Jurkat, Clone E6-1 (cell line): ENCODE data around the gene ANKS1A.

ENCODE experiments used
- DNase-seq: peaks from one replicate; pipeline ENCODE4 v3.0.0-alpha.2; 2011; ENCODE audit warnings: low read depth, low spot score
- H3K4me3 ChIP-seq: 2 replicates; pipeline ENCODE4 v1.5.1; 2011; ENCODE audit warnings: mild to moderate bottlenecking, low read length, control low read depth, moderate library complexity

ANKS1A gene

DNA sequence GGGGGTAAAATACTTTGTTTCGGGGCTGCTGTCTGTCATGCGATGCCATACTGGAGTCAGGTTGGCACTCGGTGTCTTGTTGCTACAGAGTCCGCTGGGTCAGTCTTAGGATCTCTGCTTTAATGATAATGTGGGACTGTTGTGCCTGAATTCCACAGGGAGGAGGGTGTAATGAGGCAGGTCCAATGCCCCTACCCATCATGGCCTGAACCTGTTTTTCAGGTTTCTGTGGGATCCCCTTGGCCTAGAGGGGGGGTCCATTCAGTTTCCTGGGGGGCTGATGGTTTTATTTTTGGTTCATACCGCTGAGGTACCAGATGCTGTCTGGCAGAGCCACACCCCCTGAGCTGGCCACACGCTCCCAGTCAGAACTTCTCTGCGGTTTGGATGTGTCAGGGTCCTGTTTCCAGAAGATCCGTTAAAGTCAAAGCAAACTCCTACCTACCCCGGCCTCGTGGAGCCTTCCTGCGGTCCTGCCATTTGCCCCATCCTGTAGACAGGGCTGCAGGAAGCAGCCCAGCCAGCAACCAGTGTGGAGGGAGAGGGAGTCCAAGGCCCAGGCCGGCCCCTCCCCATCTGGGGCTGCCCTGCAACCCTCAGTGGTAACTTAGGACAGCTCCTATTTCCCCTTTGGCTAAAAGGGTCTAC, 182.4 kb downstream of the ANKS1A start:
- no peak for DNase-seq
- H3K4me3 ChIP-seq = no peak overlapping the region

- H3K4me3 ChIP-seq = no peak overlapping the region
- no peak for DNase-seq
These were observed 183.1 kb downstream of the ANKS1A start for GRCh38 chr6:35072051-35072697.

DNA sequence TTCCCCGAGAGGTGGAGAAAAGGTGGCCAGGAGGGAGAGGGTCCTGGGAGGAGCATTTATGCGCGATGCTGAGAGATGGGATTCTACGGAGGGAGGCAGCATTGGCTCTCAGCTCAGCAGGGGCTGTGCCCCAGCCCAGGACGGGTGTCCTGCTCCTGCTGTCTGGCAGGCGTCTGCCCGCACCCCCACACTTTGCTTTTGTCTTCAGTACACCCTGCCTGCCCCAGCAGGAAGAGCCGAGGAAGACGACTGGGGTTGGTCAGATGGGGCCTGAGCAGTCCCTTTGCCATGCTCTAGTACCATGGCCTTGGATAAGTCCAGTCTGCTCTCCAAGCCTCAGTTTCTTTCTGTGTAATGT, 183.6 kb downstream of the ANKS1A start:
- no peak overlapping the region for H3K4me3 ChIP-seq
- no peak for DNase-seq

DNA sequence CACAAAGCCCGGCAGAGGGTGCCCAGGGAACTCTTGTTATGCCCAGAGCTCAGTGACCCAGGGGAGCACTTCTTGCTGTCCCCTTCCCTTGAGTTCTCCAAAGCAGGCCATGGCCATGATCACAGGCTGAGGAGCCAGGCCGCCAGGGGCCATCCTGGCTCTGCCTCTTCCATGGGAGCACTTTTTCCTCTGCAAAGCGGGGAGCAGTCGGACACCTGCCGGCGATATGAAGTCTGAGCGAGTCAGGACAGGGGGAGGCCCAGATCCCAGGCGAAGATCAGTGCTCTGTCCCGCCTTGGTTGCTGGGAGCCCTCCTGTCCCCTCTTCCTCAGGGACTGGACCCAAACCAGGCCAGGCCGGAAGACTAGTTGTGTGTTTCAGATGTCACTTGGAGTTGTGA, 184.2 kb downstream of the ANKS1A start:
- no peak for DNase-seq
- no peak overlapping the region for H3K4me3 ChIP-seq

DNA sequence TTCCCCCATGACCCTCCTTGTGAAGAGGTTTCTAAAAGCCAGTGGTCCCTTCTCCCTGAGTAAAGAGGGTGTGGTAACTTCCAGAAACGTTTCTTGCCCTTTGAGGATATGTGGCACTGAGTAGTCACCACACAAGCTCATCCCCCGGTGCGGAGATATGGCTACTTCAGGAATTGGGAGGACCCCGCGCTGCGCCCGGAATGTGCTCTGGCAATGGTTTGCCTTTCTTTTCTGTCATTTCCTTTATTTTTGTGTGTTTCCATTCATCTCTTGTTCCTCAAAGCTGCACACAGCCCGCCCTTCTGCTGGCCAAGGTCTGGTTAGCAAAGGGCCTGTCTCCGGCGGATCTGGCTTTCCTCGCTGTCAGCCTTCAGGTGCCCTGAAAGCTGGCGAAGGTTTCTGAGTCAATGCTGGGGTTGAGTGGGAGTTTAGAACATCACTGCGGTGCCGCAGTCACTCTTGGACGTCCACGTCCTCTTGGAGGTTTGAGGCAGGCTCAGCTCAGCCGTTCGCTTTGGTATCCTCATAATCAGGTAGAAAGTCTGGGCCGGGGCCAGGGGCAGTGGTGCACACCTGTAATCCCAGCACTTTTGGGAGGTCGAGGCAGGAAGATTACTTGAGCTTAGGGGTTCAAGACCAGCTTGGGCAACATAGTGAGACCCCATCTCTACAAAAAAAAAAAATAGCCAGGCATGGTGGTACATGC, 184.9 kb downstream of the ANKS1A start:
- no peak overlapping the region for H3K4me3 ChIP-seq
- no peak for DNase-seq

GRCh38 chr6:35076997-35077712, 188.1 kb downstream of the ANKS1A start:
- DNase-seq = no peak
- H3K4me3 ChIP-seq = no peak overlapping the region

- DNase-seq = no peak
These were observed 188.7 kb downstream of the ANKS1A start for GRCh38 chr6:35077713-35078105.

DNA sequence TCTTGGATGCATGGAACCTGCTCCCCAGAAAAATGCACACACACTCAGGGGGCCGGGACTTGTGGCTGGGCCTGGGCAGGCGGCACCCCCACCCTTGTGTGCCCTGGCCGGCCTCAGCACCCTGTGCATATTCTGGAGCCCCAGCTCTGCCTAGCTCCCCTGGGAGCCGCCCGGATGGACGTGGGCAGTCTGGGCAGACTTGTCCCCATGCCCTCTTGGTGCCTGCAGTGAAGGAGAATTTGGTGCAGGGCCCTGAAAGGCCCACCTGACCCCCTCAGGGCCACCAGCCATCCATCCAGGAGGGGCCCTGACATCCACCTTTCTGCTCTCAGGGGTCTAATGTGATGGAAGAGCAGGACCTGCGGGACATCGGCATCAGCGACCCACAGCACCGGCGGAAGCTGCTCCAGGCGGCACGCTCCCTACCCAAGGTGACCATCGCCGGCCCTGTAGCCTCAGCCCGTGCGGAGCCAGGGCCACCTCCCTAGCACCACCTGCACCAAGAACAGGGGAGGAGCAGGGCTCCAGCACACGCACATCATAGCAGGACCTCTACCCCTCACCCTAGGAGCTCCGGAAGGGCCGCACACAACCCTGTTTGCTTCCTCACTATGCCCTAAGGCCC, 189.3 kb downstream of the ANKS1A start:
- H3K4me3 ChIP-seq = no peak overlapping the region
- DNase-seq = no peak

More at GRCh38 chr6:35077713-35078105, 188.7 kb downstream of the ANKS1A start:
- H3K4me3 ChIP-seq = no peak overlapping the region

- H3K4me3 ChIP-seq = no peak overlapping the region
- no peak for DNase-seq
These were observed 189.8 kb downstream of the ANKS1A start for GRCh38 chr6:35078896-35079295.

DNA sequence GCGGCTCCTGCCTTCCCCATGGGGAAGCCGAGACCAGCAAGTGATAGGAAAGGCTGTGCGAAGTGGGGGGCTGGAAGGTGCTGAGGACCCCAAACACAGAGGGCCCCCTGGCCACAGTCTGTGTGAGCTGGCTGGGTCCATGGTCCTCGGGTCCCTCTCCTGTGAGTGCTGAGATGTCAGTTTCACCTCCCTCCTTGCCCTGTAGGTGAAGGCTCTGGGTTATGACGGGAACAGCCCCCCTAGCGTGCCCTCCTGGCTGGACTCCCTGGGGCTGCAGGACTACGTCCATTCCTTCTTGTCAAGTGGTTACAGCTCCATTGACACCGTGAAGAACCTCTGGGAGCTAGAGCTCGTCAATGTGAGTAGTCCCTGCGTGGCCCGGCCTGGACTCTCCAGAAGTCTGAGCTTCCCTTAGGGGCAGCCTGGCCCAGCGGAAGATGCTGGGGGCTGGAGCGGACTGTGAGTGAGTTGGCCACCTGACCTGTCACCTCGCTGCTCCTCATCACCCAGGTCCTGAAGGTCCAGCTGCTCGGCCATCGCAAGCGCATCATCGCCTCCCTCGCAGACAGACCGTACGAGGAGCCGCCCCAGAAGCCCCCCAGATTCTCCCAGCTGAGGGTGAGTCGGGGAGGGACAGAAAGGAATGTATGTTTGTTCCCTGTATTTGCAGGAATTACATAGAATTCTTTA, 190.4 kb downstream of the ANKS1A start:
- no peak overlapping the region for H3K4me3 ChIP-seq
- DNase-seq = no peak

DNA sequence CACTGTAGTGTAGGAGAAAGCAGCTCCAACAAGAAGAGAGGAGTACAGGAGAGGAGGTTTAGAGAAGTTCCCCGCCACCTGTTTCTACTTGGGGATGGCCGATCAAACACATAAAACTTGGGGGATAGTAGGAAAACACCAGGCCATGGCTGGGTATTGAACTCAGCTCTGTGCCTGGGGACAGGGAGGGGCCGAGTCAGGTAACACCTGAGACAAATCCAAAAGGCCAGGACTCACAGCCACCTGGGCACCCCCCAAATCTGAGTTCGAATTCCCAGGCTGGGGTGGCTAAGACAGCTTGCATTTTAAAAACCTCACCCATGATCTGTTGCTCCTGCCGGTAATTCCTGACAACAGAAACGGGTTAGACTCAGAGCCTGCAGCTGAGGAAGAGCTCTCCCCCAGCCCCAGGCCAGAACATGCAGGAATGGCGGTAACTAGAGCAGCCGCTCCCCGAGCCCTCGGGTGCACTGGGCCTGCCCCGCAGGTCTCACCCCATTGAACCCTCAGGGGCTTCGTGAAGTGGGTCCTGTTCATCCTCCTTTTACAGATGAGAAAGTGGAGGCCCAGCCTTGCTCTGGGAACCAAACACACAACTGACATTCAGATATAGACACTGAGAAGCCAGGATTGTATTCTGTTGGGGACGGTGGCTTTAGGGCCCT, 191.1 kb downstream of the ANKS1A start:
- DNase-seq = no peak
- no peak overlapping the region for H3K4me3 ChIP-seq

GRCh38 chr6:35080821-35081425, 191.9 kb downstream of the ANKS1A start:
- H3K4me3 ChIP-seq = no peak overlapping the region

DNA sequence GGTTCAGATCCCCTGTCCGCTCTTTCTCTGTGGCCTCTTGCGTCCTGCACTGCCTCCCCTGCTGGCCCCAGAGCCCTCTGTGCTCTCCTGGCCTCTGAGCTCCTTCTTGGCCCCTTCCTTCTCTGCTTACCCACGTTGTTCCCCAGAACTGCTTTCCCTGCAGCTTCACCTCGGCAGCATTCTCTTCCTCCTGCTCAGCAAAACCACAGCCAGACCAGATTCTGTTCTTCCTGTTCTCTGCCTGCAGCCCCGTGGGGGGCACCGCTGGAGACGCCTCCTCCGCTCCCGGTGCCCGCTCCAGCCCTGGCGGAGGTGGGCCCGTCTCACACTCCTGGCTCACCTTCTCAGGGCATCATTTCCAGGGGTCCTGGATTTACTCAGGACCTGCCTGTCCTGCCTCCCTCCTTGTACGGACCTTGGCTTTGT, 192.4 kb downstream of the ANKS1A start:
- DNase-seq = no peak
- no peak overlapping the region for H3K4me3 ChIP-seq

More at GRCh38 chr6:35080821-35081425, 191.9 kb downstream of the ANKS1A start:
- DNase-seq = no peak

GRCh38 chr6:35082046-35082732, 193.1 kb downstream of the ANKS1A start:
- no peak overlapping the region for H3K4me3 ChIP-seq
- no peak for DNase-seq

DNA sequence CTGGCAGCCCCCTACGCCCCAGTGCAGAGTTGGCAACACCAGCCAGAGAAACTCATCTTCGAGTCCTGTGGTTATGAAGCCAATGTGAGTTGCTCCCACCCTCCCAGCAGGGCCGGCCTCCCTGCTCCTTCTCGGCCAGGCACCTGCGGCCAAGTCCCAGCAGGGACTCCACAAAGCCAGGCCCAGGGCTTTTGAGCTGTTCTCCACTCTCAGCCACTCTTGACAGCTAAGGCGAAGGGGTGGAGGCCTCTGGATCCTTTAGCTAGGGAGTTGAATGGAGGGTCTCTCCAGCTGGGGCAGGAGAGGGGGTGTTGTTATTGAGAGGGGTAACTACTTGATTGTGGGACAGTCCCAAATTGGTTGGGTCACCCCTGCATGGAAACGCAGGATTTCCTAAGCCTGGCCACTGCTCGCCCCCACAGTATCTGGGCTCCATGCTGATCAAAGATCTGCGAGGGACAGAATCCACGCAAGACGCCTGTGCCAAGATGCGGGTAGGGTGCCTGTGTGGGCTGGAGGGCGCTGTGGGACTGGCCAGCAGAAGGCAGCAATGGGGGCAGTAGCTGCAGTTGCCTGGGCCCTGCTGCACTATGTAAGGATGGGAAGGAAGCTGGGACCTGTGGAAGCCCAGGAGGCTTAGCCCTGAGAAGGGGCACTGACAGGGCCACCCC, 193.8 kb downstream of the ANKS1A start:
- no peak overlapping the region for H3K4me3 ChIP-seq

GRCh38 chr6:35083507-35083906, 194.5 kb downstream of the ANKS1A start:
- no peak overlapping the region for H3K4me3 ChIP-seq
- DNase-seq = no peak

More for the DNA sequence above, 193.8 kb downstream of the ANKS1A start:
- DNase-seq = no peak

DNA sequence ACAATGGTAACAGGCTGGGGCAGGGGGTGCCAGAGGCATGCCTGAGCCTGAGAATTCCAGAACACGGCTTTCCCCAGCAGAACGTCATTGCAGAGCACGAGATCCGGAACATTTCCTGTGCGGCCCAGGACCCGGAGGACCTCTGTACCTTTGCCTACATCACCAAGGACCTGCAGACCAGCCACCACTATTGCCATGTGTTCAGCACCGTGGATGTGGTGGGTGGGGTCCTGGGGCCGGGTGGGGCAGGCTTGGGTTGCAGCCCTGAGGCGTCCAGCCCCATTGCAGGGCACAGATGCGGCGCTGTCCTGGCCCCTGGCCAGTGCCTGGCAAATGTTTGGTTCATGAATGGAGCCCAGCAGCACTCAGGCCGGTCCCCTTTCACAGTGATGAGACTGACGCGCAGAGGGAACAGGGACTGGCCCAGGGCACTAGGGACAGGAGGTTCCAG, 195.0 kb downstream of the ANKS1A start:
- H3K4me3 ChIP-seq = no peak overlapping the region
- DNase-seq = no peak
